ENCODE data around the gene SLC2A9.

DNA sequence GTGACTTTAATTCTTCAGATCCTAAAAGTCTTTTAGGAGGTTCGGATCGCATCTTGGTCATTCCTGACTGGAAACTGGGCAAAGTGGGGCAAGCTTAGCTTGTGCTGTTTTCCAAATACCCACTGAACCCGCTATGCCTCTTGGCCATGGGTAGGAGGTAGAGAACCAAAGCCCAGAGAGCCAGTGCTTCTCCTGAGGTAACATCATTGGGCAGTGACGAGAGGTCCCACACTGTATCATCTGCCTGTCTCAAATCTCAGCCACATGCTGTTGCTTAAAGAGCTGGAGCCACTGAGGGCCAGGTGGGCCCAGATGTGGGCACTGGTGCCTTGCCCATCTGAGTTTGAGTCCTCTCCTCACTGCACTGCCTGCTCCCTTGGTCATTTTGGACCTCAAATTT lies 68.2 kb downstream of the SLC2A9 start:
- TF ChIP-seq, protein P1, sequence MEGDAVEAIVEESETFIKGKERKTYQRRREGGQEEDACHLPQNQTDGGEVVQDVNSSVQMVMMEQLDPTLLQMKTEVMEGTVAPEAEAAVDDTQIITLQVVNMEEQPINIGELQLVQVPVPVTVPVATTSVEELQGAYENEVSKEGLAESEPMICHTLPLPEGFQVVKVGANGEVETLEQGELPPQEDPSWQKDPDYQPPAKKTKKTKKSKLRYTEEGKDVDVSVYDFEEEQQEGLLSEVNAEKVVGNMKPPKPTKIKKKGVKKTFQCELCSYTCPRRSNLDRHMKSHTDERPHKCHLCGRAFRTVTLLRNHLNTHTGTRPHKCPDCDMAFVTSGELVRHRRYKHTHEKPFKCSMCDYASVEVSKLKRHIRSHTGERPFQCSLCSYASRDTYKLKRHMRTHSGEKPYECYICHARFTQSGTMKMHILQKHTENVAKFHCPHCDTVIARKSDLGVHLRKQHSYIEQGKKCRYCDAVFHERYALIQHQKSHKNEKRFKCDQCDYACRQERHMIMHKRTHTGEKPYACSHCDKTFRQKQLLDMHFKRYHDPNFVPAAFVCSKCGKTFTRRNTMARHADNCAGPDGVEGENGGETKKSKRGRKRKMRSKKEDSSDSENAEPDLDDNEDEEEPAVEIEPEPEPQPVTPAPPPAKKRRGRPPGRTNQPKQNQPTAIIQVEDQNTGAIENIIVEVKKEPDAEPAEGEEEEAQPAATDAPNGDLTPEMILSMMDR (conservative IDR thresholded peaks at IDR 0.05; ENCODE audit: low read length) = no peak
- no peak for TF ChIP-seq EZH2phosphoT487 (IDR thresholded peaks at IDR 0.05; ENCODE audit: borderline replicate concordance, low read depth, low read length)

Measured in OCI-LY7 (cell line).